G401 (cell line): ENCODE data around the gene ELP5. TPM values are rescaled to one million over a fixed set of nuclear protein-coding genes. Genes with fewer than 3 reads are reported as not detected.
A peak's percentile ranks its signal among the peaks of the same experiment; 100 is the strongest.

ENCODE experiments used
- DNase-seq: peaks from one replicate; pipeline ENCODE4 v3.0.0-alpha.2; 2015; ENCODE audit warnings: low spot score
- in situ Hi-C: cut with HindIII; loops from 2 replicates; pipeline ENCODE4 v1.10.0; 2016; ENCODE audit warnings: low sequenced_read_pairs, mixed read lengths
- total RNA-seq: library from RNA; depleted of rRNA; stranded (reverse); fragments of >200 nt; shearing (Covaris generic); gene quantifications from 2 replicates; pipeline ENCODE4 v1.2.3, GENCODE V29; 2014; rRNA removed

Gene ELP5
- total RNA-seq, 1 experiment from 2014 or later = 74.1 TPM

DNA sequence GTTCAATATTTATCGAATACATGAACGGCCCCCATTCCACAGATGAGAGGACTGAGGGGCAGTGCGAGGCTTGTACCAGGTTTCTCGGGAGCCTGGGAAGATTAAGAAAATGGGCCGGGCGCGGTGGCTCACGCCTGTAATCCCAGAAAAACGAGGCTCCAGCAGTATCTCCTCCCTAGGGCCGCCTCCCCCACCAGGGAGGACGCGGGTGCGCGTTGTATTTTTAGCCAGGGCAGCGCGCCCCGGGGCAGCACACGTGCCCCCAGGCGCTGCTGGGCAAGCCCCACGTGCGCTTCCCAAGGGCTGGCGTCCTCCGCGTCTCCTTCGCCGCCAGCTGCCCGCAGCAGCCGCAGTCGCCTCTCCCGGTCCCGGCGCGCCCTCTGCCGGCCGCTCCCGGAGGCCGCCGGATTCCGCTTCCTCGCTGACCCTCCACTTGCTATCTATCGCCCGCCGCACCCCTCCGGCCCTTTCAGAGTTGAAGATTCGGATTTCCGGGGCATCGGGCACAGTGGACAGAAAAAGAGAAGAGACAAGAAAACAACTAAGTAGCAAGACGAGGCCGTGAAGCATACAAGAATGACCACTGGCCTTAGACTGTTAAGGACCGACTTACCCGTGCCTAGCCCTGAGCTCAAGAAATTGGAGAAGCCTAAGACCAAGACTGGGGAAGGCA lies 44.3 kb downstream of the ELP5 start:
- DNase-seq = peak; percentile 70
- in situ Hi-C loops = no loop called here

DNA sequence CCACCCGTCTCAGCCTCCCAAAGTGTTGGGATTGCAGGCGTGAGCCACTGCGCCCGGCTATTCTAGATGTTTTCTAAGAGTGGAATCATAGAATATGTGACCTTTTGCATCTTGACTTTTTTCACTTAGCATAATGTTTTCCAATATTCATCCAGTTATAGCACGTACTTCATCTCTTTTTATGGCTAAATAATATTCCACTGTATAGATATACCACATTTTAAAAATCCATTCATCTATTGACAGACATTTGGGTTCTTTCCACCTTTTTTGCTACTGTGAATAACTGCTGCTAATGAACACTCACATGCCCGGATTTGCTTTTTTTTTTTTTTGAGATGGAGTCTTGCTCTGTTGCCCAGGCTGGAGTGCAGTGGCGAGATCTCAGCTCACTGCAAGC lies 52.2 kb downstream of the ELP5 start:
- in situ Hi-C loops = no loop called here
- DNase-seq = no peak

DNA sequence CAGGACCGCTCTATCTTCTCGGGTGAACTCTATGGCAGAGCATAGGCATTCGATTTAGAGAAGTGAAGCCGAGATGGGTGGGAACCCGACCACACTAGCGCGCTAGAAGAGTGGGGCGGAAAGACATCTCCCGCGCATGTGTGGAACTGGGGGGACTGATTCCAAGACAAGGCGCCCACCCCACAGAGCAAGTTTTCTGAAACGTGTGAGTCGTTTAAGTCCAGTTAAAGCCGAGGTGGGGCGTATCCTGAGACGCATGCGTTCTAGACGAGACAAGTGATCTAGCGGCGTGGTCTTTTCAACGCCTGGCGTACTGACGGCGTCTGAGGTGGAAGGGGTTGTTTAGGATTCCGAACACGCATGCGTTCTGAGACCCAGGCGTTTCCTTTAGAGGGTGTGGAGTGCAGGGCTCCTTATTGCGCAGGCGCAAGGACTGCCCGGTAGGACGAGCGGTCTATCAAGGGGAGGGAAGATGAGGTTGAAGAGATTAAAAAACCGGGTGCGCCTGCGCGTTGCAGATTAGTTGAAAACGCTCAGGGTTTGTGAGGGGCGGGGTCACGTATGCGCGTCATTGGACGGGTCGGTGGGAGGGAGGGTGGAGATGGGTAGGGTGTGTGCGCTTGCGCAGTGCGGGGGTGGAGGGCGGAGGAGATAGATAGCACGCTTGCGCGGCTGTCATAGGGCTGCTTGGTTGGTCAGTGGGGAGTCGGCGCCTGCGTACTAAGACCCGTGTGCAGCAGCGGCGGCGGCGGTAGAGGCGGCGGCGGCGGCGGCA lies 55.1 kb downstream of the ELP5 start, which contains the start of gene EIF5A:
TSS of gene EIF5A (plus strand) at position 718 of the 775 bp plus-strand sequence. CDS start 2,008 bp downstream, outside the sequence.
- in situ Hi-C loops = no loop called here
- peak; percentile 100 for DNase-seq

DNA sequence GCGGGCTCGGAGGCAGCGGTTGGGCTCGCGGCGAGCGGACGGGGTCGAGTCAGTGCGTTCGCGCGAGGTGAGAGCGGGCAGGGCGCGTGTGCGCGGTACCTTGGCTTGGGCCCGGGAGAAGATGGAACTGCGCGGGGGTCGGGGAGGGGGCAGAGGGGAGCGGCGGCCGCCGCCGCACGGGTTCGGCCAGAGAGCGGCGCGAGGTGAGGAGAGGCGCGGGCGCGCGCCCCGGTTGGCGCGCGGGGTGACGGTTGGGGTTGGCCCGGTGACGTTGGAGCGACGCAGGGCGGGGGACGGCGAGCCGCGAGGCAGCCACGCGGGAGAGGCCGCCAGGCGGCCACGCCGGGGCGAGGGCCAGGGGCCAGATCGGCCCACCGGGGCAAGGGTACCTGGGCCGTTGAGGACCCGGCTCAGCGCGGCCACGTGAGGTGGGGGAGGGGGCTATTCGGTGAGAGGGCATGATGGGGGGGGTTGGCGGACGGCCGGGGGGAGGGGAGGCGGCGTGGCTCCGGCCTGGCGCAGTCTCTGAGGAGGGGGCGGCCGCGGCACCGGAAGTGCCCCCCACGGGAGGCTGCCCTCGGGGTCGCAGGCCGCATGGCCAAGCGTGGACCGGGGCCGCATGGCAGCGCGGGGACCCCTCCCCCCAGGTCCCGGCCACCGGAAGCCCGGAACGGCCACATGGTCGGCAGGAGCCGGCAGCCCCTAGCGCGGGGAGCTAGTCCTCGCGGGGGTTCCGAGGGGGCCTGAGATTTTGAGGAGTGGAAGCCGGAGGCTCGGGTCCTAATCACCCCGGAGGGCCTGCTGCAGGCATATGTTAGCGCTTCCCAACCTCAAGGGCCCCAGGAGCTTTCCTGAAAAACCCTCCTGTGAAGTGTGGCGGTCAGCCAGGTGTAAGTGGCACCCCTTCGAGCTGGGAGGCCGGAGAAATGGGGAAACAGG lies 55.9 kb downstream of the ELP5 start:
- no peak for DNase-seq
- in situ Hi-C loops = no loop called here

DNA sequence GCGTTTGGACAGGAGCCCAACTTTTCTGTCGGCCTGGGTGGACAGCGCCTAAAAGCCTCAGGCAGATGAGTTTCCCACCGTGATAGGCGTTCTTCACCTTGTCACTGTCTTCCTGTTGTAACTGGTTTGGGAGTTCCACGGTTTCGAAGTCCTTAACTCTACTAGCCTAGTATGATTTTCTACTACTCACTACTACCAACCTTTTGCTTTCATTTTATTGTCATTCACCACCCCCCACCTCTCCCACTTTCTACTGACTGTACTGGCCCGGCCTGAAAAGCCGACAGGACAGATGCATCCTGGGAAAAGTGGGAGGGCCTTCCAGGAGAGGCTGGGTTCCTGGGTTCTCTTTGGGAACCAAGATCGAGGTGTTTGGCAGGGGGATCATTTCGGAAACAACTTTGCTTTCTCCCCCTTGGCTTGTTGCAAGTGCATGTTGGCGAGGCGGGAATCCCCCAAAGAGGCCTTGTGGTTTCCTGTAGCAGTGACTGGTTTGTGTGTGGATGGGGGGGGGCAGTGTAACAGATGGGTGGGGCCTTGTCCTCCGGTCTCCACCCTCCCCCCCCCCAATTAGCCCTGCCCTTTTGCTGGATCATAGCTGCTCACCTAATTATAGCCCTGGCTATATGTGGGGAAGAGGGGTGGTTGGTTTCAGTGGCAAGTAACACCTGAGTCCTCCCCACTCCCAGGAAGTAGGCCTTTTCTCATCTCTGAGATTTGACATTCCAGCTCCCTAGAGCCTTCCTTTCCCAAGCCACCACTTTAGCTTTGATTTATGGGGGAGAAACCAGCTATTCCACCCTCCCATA lies 56.8 kb downstream of the ELP5 start:
- peak; percentile 73 for DNase-seq
- in situ Hi-C loops = no loop called here

Other genes with a start within 250 kb of the ELP5 start
- gene RNASEK, start 239.6 kb upstream of the ELP5 start, total RNA-seq = 189 and 195 TPM in 2 replicates
- not detected in 2 replicates for gene BCL6B, start 229.2 kb upstream of the ELP5 start, total RNA-seq
- 5.3 and 9.8 TPM in 2 replicates for gene SLC16A13, start 216.2 kb upstream of the ELP5 start, total RNA-seq
- not detected in 2 replicates for gene SLC16A11, start 208.1 kb upstream of the ELP5 start, total RNA-seq
- gene CLEC10A, start 172.0 kb upstream of the ELP5 start, total RNA-seq = not detected in 2 replicates
- gene ASGR2, start 137.4 kb upstream of the ELP5 start, total RNA-seq = not detected in 2 replicates
- gene ASGR1, start 72.8 kb upstream of the ELP5 start, total RNA-seq = 3.3 and 7.1 TPM in 2 replicates
- 15.5 and 18.8 TPM in 2 replicates for gene DLG4, start 32.4 kb upstream of the ELP5 start, total RNA-seq
- 399 and 405 TPM in 2 replicates for gene ACADVL, start 32.3 kb upstream of the ELP5 start, total RNA-seq
- gene DVL2, start 17.7 kb upstream of the ELP5 start, total RNA-seq = 89.9 and 99.0 TPM in 2 replicates
- 113 and 121 TPM in 2 replicates for gene PHF23, start 12.8 kb upstream of the ELP5 start, total RNA-seq
- gene GABARAP, start 9.8 kb upstream of the ELP5 start, total RNA-seq = 227 and 249 TPM in 2 replicates
- 18.3 and 26.8 TPM in 2 replicates for gene CTDNEP1, start 481 bp upstream of the ELP5 start, total RNA-seq
- 0.17 and 3.5 TPM in 2 replicates for gene CLDN7, start 10.3 kb downstream of the ELP5 start, total RNA-seq
- gene SLC2A4, start 29.5 kb downstream of the ELP5 start, total RNA-seq = 2.3 and 2.7 TPM in 2 replicates
- gene YBX2, start 42.4 kb downstream of the ELP5 start, total RNA-seq = 20.5 and 20.9 TPM in 2 replicates
- 1,140 and 1,147 TPM in 2 replicates for gene EIF5A, start 55.4 kb downstream of the ELP5 start, total RNA-seq
- gene GPS2, start 63.1 kb downstream of the ELP5 start, total RNA-seq = 109 and 113 TPM in 2 replicates
- 21.4 and 50.0 TPM in 2 replicates for gene NEURL4, start 77.1 kb downstream of the ELP5 start, total RNA-seq
- 0.61 TPM in 1 of 2 replicates, not detected in the other for gene ACAP1, start 84.3 kb downstream of the ELP5 start, total RNA-seq
- 12.0 and 14.3 TPM in 2 replicates for gene KCTD11, start 99.9 kb downstream of the ELP5 start, total RNA-seq
- gene TMEM95, start 102.9 kb downstream of the ELP5 start, total RNA-seq = not detected in 2 replicates
- not detected in 2 replicates for gene TNK1, start 128.9 kb downstream of the ELP5 start, total RNA-seq
- 7.9 and 8.3 TPM in 2 replicates for gene PLSCR3, start 142.3 kb downstream of the ELP5 start, total RNA-seq
- 200 and 369 TPM in 2 replicates for gene TMEM256, start 151.9 kb downstream of the ELP5 start, total RNA-seq
- 5.5 and 6.8 TPM in 2 replicates for gene NLGN2, start 155.6 kb downstream of the ELP5 start, total RNA-seq
- gene SPEM1, start 168.1 kb downstream of the ELP5 start, total RNA-seq = not detected in 2 replicates
- not detected in 2 replicates for gene SPEM2, start 173.4 kb downstream of the ELP5 start, total RNA-seq
- not detected in 2 replicates for gene SPEM3, start 176.6 kb downstream of the ELP5 start, total RNA-seq
- gene TMEM102, start 183.2 kb downstream of the ELP5 start, total RNA-seq = 4.6 and 4.9 TPM in 2 replicates
- 20.4 and 24.2 TPM in 2 replicates for gene FGF11, start 187.3 kb downstream of the ELP5 start, total RNA-seq
- 7.6 and 24.0 TPM in 2 replicates for gene CHRNB1, start 192.8 kb downstream of the ELP5 start, total RNA-seq
- gene ZBTB4, start 227.4 kb downstream of the ELP5 start, total RNA-seq = 4.1 and 4.4 TPM in 2 replicates
- gene SLC35G6, start 229.2 kb downstream of the ELP5 start, total RNA-seq = not detected in 2 replicates
- gene POLR2A, start 232.2 kb downstream of the ELP5 start, total RNA-seq = 52.7 and 52.8 TPM in 2 replicates